Mucosa of stomach (tissue), 1 donor: ENCODE results near the gene BRCA1.
"Not testable (repeated sequence)": the region's sequence is repeated elsewhere in the genome, so short reads cannot be mapped to it uniquely, and the experiment has no call there.

Experiments
- H3K27me3 ChIP-seq: one replicate; pipeline ENCODE4 v1.7.0; 2013; ENCODE audit warnings: mild to moderate bottlenecking, low read length; ENCODE audit not compliant: control insufficient read depth, insufficient read depth
- H3K36me3 ChIP-seq: one replicate; pipeline ENCODE4 v1.7.0; 2013; ENCODE audit warnings: low read length; ENCODE audit not compliant: control insufficient read depth, insufficient read depth
- H3K4me1 ChIP-seq: one replicate; pipeline ENCODE4 v1.7.0; 2013; ENCODE audit warnings: mild to moderate bottlenecking, low read length; ENCODE audit not compliant: control insufficient read depth, insufficient read depth
- H3K4me3 ChIP-seq: one replicate; pipeline ENCODE4 v1.7.0; 2013; ENCODE audit warnings: low read length
- H3K9ac ChIP-seq: one replicate; pipeline ENCODE4 v1.7.0; 2013; ENCODE audit warnings: mild to moderate bottlenecking, low read length, moderate library complexity
- H3K9me3 ChIP-seq: one replicate; pipeline ENCODE4 v1.7.0; 2013; ENCODE audit warnings: mild to moderate bottlenecking, low read length, moderate library complexity; ENCODE audit not compliant: control insufficient read depth
- donor health status: Pancreatic carcinoma.

Gene BRCA1

DNA sequence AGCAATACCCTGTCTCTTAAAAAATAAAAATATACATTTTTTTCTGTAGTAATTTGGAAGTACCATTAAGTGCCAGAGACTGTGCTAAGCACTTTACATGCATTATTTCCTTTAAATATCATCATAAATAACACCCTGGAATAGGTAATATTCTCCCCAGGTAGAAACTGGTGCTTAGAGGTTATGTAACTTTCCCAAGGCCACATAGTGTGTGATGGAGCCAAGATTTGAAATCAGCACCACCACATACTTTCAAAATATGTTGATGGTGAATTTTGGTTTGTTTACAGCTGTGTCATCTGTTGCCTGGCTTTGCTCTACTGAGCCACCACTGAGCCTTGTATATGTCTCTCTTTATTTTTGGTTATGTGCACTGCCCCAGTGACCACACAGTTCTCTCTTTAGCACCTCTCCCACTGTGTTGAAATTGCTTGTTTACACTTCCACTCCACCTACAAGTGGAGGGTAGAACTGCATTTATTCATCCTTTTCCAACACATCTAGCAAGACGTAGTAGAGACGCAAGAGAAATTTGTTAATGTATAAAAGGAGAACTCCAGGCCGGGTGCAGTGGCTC, 26.8 kb upstream of the BRCA1 start:
- H3K9me3 ChIP-seq = no peaks in the 10 kb centered on the region
- H3K4me1 ChIP-seq = no peaks in the 10 kb centered on the region
- H3K9ac ChIP-seq = no peak overlapping the region
- H3K36me3 ChIP-seq = no peaks in the 10 kb centered on the region
- no peaks in the 10 kb centered on the region for H3K27me3 ChIP-seq
- no peak overlapping the region for H3K4me3 ChIP-seq

GRCh38 chr17:43146649-43147048, 21.5 kb upstream of the BRCA1 start:
- no peaks in the 10 kb centered on the region for H3K4me1 ChIP-seq
- no peaks in the 10 kb centered on the region for H3K36me3 ChIP-seq

GRCh38 chr17:43143201-43143600, 18.0 kb upstream of the BRCA1 start:
- Histone ChIP-seq H3K4me1 (no peaks in the 10 kb centered on the region), H3K27me3 (no peaks in the 10 kb centered on the region), H3K4me3 (no peak overlapping the region), H3K36me3 (no peaks in the 10 kb centered on the region), H3K9ac (no peak overlapping the region), H3K9me3 (no peaks in the 10 kb centered on the region)

More at GRCh38 chr17:43146649-43147048, 21.5 kb upstream of the BRCA1 start:
- no peaks in the 10 kb centered on the region for H3K27me3 ChIP-seq
- no peak overlapping the region for H3K9ac ChIP-seq
- H3K9me3 ChIP-seq = no peaks in the 10 kb centered on the region
- H3K4me3 ChIP-seq = no peak overlapping the region

GRCh38 chr17:43142153-43142552, 17.0 kb upstream of the BRCA1 start:
- H3K4me1 ChIP-seq = no peaks in the 10 kb centered on the region
- no peak overlapping the region for H3K4me3 ChIP-seq
- no peaks in the 10 kb centered on the region for H3K36me3 ChIP-seq
- no peaks in the 10 kb centered on the region for H3K27me3 ChIP-seq
- H3K9me3 ChIP-seq = no peaks in the 10 kb centered on the region
- H3K9ac ChIP-seq = no peak overlapping the region

- H3K4me3 ChIP-seq = no peak overlapping the region
- H3K9me3 ChIP-seq = no peaks in the 10 kb centered on the region
- no peaks in the 10 kb centered on the region for H3K4me1 ChIP-seq
- H3K9ac ChIP-seq = no peak overlapping the region
- no peaks in the 10 kb centered on the region for H3K27me3 ChIP-seq
- no peaks in the 10 kb centered on the region for H3K36me3 ChIP-seq
These were observed 15.5 kb upstream of the BRCA1 start for GRCh38 chr17:43140396-43141332.

GRCh38 chr17:43138531-43138930, 13.4 kb upstream of the BRCA1 start:
- not testable (repeated sequence) for H3K9ac ChIP-seq, H3K4me3 ChIP-seq, H3K9me3 ChIP-seq, H3K27me3 ChIP-seq, H3K36me3 ChIP-seq, H3K4me1 ChIP-seq

GRCh38 chr17:43136574-43136973, 11.4 kb upstream of the BRCA1 start:
- H3K4me1 ChIP-seq, H3K9me3 ChIP-seq, H3K4me3 ChIP-seq, H3K36me3 ChIP-seq, H3K27me3 ChIP-seq, H3K9ac ChIP-seq: not testable (repeated sequence)

GRCh38 chr17:43135454-43135819, 10.3 kb upstream of the BRCA1 start:
- no peaks in the 10 kb centered on the region for H3K27me3 ChIP-seq
- H3K9ac ChIP-seq = no peak overlapping the region
- H3K4me3 ChIP-seq = no peak overlapping the region
- H3K36me3 ChIP-seq = no peaks in the 10 kb centered on the region
- no peaks in the 10 kb centered on the region for H3K9me3 ChIP-seq
- no peaks in the 10 kb centered on the region for H3K4me1 ChIP-seq

DNA sequence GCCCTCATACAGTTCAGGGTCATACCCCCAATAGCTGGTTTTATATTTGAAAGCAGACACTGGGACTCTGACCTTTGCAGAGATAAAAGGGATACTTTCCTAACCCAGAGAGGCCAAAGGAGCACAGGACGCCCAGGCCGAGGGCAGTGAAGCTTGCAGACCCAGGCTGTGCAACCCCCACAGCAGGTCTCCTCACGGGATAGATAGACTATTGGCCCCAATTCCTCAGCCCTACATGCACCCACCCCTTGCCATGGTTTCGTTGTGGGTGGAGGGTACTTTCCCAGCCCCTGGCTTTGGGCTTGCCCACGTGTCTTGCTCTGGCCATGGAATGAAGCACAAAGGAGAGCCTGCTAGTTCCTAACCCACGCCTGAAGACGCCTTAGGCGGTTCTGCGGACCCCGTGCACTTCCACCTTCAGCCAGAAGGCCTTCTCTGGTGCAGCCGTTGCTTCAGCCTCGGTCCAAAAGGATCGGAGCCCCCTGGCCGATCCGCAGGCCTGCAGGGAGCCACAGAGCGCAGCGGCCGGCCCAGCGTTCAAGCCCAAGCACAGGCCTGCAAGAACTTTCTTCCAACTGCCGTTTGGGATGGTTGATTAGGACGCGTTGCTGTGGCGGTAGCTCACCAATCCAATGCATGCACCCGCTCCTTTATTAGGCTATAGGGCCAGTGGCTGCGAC, 9.8 kb upstream of the BRCA1 start:
- no peak overlapping the region for H3K4me3 ChIP-seq
- H3K36me3 ChIP-seq = no peaks in the 10 kb centered on the region
- no peak overlapping the region for H3K9ac ChIP-seq
- peaks cover under 1% of the 10 kb centered on the region for H3K4me1 ChIP-seq
- no peaks in the 10 kb centered on the region for H3K9me3 ChIP-seq
- H3K27me3 ChIP-seq = no peaks in the 10 kb centered on the region

DNA sequence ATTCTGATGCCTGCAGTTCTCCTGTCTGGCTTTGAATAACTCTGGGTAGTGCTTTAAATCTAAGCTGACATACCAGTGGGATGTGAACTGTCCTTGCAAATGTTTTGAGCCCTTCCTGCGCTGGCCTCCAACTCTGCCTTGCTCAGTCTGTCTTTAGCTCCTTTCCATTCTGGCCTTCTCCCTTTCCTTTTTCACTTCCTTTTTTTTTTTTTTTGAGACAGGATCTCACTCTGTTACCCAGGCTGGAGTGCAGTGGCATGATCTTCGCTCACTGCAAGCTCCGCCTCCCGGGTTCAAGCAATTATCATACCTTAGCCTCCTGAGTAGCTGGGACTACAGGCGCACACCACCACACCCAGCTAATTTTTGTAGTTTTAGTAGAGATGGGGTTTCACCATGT, 8.3 kb upstream of the BRCA1 start:
- not testable (repeated sequence) for H3K9me3 ChIP-seq, H3K4me3 ChIP-seq, H3K36me3 ChIP-seq, H3K9ac ChIP-seq, H3K27me3 ChIP-seq, H3K4me1 ChIP-seq

GRCh38 chr17:43132117-43132516, 7.0 kb upstream of the BRCA1 start:
- Histone ChIP-seq H3K4me1 (peaks cover 3% of the 10 kb centered on the region), H3K9ac (no peak overlapping the region), H3K36me3 (no peaks in the 10 kb centered on the region), H3K27me3 (no peaks in the 10 kb centered on the region), H3K4me3 (no peak overlapping the region), H3K9me3 (no peaks in the 10 kb centered on the region)

- H3K9me3 ChIP-seq = no peaks in the 10 kb centered on the region
- H3K27me3 ChIP-seq = no peaks in the 10 kb centered on the region
- H3K9ac ChIP-seq = peak overlapping the region; percentile 78
- H3K4me1 ChIP-seq = peaks cover 10% of the 10 kb centered on the region
- H3K4me3 ChIP-seq = no peak overlapping the region
- no peaks in the 10 kb centered on the region for H3K36me3 ChIP-seq
These were observed 4.5 kb upstream of the BRCA1 start for GRCh38 chr17:43129671-43130010.
